ENCODE results near the gene MYOG. TPM values are rescaled to one million over a fixed set of nuclear protein-coding genes. Genes with fewer than 3 reads are reported as not detected.

The MYOG gene
- total and polyA plus RNA-seq, 2 of the 13 experiments (the other 11 are each of a cell fraction or from before 2014, with no cell fraction given): not detected

DNA sequence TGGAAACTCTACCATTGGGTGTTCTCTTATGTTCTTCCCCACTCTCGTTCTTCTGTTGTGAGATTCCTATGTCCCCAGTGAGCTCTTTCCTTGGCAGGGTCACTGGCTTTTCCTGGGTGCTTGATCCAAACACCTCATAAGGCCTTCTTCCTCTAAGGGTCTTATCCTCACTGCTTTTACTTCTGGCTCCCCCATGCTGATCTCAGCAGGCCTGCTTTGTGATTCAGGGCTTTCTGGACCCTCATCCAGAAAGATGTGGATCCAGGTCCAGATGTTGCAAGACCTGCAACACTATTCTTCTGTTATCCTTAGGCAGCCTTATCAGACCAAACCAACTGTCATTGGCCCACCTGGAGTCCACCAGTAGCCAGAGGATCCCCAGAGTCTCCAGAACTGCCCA lies 11.2 kb upstream of the MYOG start:
- Histone ChIP-seq H4K20me1 (ENCODE audit: insufficient read depth, low read length) (no peaks in the 10 kb centered on the region), H3K4me2 (ENCODE audit: low read depth, low read length) (no peak overlapping the region), H2AFZ (ENCODE audit: low read length) (no peak overlapping the region), H3K4me3 (replicated peaks in 1 of 3; ENCODE audit: insufficient read depth in 1 of 3, low read depth in 2 of 3, low read length in 3 of 3) (no peak overlapping the region), H3K27me3 (ENCODE audit: control insufficient read depth in 1 of 2, insufficient read depth in 2 of 2, low read length in 2 of 2) (no peaks in the 10 kb centered on the region; a peak in 1 of 5 replicates), H3K9ac (ENCODE audit: insufficient read depth, low read depth, low read length) (no peak overlapping the region), H3K4me1 (ENCODE audit: insufficient read depth, low read length) (peaks cover 5% of the 10 kb centered on the region), H3K9me3 (ENCODE audit: low read length) (peaks cover 13% of the 10 kb centered on the region; the same call in 1 of the 2 replicates), H3K27ac (ENCODE audit: extremely low read length, insufficient read depth, low read length) (no peak overlapping the region), H3K36me3 (replicated peaks in 1 of 2; ENCODE audit: control insufficient read depth in 1 of 2, insufficient read depth in 2 of 2, low read length in 2 of 2) (no peaks in the 10 kb centered on the region), H3K79me2 (ENCODE audit: insufficient read depth, low read length) (no peaks in the 10 kb centered on the region)
- CTCF ChIA-PET (ENCODE audit: low intra/inter-chr PET ratio, low total read pairs): no interaction called here
- intact Hi-C loops (cut with micrococcal nuclease; ENCODE audit: unreplicated experiment): no loop called here
- 0% methylated on average over 1 of the region's 1 CpG for WGBS (ENCODE audit: low lambda C conversion rate)
- no TSS peak for BruUV-seq (replicated peaks)
- POLR2A ChIA-PET: no interaction called here
- TF ChIP-seq, protein P1, sequence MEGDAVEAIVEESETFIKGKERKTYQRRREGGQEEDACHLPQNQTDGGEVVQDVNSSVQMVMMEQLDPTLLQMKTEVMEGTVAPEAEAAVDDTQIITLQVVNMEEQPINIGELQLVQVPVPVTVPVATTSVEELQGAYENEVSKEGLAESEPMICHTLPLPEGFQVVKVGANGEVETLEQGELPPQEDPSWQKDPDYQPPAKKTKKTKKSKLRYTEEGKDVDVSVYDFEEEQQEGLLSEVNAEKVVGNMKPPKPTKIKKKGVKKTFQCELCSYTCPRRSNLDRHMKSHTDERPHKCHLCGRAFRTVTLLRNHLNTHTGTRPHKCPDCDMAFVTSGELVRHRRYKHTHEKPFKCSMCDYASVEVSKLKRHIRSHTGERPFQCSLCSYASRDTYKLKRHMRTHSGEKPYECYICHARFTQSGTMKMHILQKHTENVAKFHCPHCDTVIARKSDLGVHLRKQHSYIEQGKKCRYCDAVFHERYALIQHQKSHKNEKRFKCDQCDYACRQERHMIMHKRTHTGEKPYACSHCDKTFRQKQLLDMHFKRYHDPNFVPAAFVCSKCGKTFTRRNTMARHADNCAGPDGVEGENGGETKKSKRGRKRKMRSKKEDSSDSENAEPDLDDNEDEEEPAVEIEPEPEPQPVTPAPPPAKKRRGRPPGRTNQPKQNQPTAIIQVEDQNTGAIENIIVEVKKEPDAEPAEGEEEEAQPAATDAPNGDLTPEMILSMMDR (CRISPR knock-in tag; IDR thresholded peaks at IDR 0.05): no peak
- TF ChIP-seq RFX3 (CRISPR knock-in tag; IDR thresholded peaks at IDR 0.05) (no peak), PHF5A (CRISPR knock-in tag; IDR thresholded peaks at IDR 0.05; ENCODE audit: low read depth, unreplicated experiment) (no peak), KDM5B (CRISPR knock-in tag; IDR thresholded peaks at IDR 0.05; ENCODE audit: borderline replicate concordance) (no peak), NCOA5 (CRISPR knock-in tag; IDR thresholded peaks at IDR 0.05) (no peak), CREM (IDR thresholded peaks at IDR 0.05) (no peak), CREM (CRISPR knock-in tag; IDR thresholded peaks at IDR 0.05) (no peak), JUND (CRISPR knock-in tag; IDR thresholded peaks at IDR 0.05) (no peak), ZNF569 (CRISPR knock-in tag; IDR thresholded peaks at IDR 0.05; ENCODE audit: borderline replicate concordance) (no peak), ZNF354B (CRISPR knock-in tag; IDR thresholded peaks at IDR 0.05) (no peak), RARG (CRISPR knock-in tag; IDR thresholded peaks at IDR 0.05; ENCODE audit: low read depth) (no peak), RXRB (CRISPR knock-in tag; IDR thresholded peaks at IDR 0.05; ENCODE audit: borderline replicate concordance) (no peak)
- TF ChIP-seq, protein P2, sequence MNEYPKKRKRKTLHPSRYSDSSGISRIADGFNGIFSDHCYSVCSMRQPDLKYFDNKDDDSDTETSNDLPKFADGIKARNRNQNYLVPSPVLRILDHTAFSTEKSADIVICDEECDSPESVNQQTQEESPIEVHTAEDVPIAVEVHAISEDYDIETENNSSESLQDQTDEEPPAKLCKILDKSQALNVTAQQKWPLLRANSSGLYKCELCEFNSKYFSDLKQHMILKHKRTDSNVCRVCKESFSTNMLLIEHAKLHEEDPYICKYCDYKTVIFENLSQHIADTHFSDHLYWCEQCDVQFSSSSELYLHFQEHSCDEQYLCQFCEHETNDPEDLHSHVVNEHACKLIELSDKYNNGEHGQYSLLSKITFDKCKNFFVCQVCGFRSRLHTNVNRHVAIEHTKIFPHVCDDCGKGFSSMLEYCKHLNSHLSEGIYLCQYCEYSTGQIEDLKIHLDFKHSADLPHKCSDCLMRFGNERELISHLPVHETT (CRISPR knock-in tag; conservative IDR thresholded peaks at IDR 0.05): no peak
- DNase-seq (ENCODE audit: low spot score) (no peak), FAIRE-seq (no peak), ATAC-seq (no peak)
- in situ Hi-C loops (cut with HindIII; ENCODE audit: extremely low pct_ligation_motif_present, low pct_unique_long_range_greater_than_20kb): no loop called here
